DND-41 (cell line): ENCODE measurements around the gene HSPBP1.

Experiments used
- EZH2 ChIP-seq: IDR thresholded peaks from 3 replicates; pipeline ENCODE4 v1.6.1; 2012; ENCODE audit warnings: borderline replicate concordance, low read depth, mild to moderate bottlenecking, moderate library complexity, low read length, inconsistent platforms; ENCODE audit not compliant: severe bottlenecking
- TF ChIP-seq, protein P1 (sequence below): IDR thresholded peaks from 2 replicates; pipeline ENCODE4 v1.5.1; 2012; ENCODE audit warnings: borderline replicate concordance, low read length, moderate library complexity, mild to moderate bottlenecking; ENCODE audit not compliant: poor library complexity, severe bottlenecking; ENCODE audit errors: extremely low read depth

DNA sequence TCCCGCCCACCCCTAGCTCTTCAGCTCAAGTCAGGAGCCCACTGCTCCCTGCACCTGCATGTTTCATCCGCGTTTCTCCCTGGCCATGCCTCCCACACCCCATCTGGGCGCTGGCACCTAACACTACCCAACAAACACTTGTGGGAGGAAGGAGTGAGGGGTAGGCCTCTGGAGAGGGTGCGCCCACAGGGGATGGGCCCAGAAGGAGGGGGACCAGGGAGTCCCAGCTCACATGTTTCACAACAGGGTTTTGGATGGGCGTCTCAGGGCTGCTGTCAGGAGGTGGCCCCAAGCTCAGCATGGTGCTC is 39.2 kb downstream of the HSPBP1 start:
- TF ChIP-seq, protein P1, sequence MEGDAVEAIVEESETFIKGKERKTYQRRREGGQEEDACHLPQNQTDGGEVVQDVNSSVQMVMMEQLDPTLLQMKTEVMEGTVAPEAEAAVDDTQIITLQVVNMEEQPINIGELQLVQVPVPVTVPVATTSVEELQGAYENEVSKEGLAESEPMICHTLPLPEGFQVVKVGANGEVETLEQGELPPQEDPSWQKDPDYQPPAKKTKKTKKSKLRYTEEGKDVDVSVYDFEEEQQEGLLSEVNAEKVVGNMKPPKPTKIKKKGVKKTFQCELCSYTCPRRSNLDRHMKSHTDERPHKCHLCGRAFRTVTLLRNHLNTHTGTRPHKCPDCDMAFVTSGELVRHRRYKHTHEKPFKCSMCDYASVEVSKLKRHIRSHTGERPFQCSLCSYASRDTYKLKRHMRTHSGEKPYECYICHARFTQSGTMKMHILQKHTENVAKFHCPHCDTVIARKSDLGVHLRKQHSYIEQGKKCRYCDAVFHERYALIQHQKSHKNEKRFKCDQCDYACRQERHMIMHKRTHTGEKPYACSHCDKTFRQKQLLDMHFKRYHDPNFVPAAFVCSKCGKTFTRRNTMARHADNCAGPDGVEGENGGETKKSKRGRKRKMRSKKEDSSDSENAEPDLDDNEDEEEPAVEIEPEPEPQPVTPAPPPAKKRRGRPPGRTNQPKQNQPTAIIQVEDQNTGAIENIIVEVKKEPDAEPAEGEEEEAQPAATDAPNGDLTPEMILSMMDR: no peak
- no peak for TF ChIP-seq EZH2
